ENCODE data around the gene SLC44A3.

GRCh38 chr1:94934551-94934950 is 114.4 kb downstream of the SLC44A3 start:
- no peak for TF ChIP-seq ERF (CRISPR knock-in tag; IDR thresholded peaks at IDR 0.05)
- TF ChIP-seq PRDM15 (CRISPR knock-in tag; IDR thresholded peaks at IDR 0.05): no peak
- TF ChIP-seq ZBTB4 (CRISPR knock-in tag; IDR thresholded peaks at IDR 0.05; ENCODE audit: borderline replicate concordance): no peak
- TF ChIP-seq MTF2 (CRISPR knock-in tag; IDR thresholded peaks at IDR 0.05; ENCODE audit: borderline replicate concordance): no peak
- TF ChIP-seq CTCF (CRISPR knock-in tag; IDR thresholded peaks at IDR 0.05): no peak
- TF ChIP-seq ZMYM3 (CRISPR knock-in tag; IDR thresholded peaks at IDR 0.05): no peak
- no peak for TF ChIP-seq RFX5 (IDR thresholded peaks at IDR 0.05; ENCODE audit: low read depth, low read length)
- TF ChIP-seq ZNF138 (CRISPR knock-in tag; IDR thresholded peaks at IDR 0.05; ENCODE audit: low read depth): no peak

All from HepG2 (cell line).